CD8-positive, alpha-beta memory T cell (primary cell): ENCODE data around the gene VPS4A. TPM values are rescaled to one million over a fixed set of nuclear protein-coding genes. Genes with fewer than 3 reads are reported as not detected.

Experiments
- CTCF ChIA-PET: fragments of 350-600 bp; sonication (Branson Sonifier 250); formaldehyde crosslinking; loops from one replicate; lab custom pipeline; 2021; ENCODE audit warnings: antibody characterized with exemption; lab: Charles Lee
- POLR2A ChIA-PET: fragments of 350-600 bp; sonication (Branson Sonifier 250); formaldehyde crosslinking; loops from one replicate; lab custom pipeline; 2021; ENCODE audit warnings: antibody characterized with exemption; lab: Charles Lee
- DNase-seq, 5 donors: peaks; one replicate each; pipeline versions ENCODE4 v3.0.0 to v3.0.0-alpha.2; 2020 to 2022; ENCODE audit warnings: mixed read lengths in 1 of 5
- H3K27ac ChIP-seq: one replicate; pipeline ENCODE4 v1.7.0; 2013; ENCODE audit warnings: low read depth, mild to moderate bottlenecking, low read length, moderate library complexity
- H3K27me3 ChIP-seq: 2 replicates; pipeline ENCODE4 v1.7.0; 2013; ENCODE audit warnings: low read length, mild to moderate bottlenecking; ENCODE audit not compliant: insufficient read depth, poor library complexity, severe bottlenecking
- H3K36me3 ChIP-seq: 2 replicates; pipeline ENCODE4 v1.7.0; 2013; ENCODE audit warnings: mild to moderate bottlenecking, low read length, moderate library complexity; ENCODE audit not compliant: insufficient read depth
- H3K4me1 ChIP-seq: 2 replicates; pipeline ENCODE4 v1.7.0; 2013; ENCODE audit warnings: mild to moderate bottlenecking, low read length, moderate library complexity; ENCODE audit not compliant: insufficient read depth
- H3K4me3 ChIP-seq: 2 replicates; pipeline ENCODE4 v1.7.0; 2013; ENCODE audit warnings: mild to moderate bottlenecking, low read length
- H3K9me3 ChIP-seq: 2 replicates; pipeline ENCODE4 v1.7.0; 2013; ENCODE audit warnings: mild to moderate bottlenecking, low read length
- H3K27ac Mint-ChIP-seq, 8 donors: one replicate each; pipeline ENCODE4 v1.8.0; 2020 to 2021; ENCODE audit warnings: mixed read lengths in 8 of 8, mild to moderate bottlenecking in 6 of 8, inconsistent platforms in 3 of 8, moderate library complexity in 3 of 8
- H3K27me3 Mint-ChIP-seq, 2 donors: one replicate each; pipeline ENCODE4 v1.8.0; 2020 to 2021; ENCODE audit warnings: mixed read lengths in 2 of 2, mild to moderate bottlenecking in 1 of 2, moderate library complexity in 1 of 2
- H3K36me3 Mint-ChIP-seq, 3 donors: one replicate each; pipeline ENCODE4 v1.8.0; 2020 to 2021; ENCODE audit warnings: mixed read lengths in 3 of 3, inconsistent platforms in 1 of 3, mild to moderate bottlenecking in 1 of 3
- H3K4me1 Mint-ChIP-seq, 3 donors: one replicate each; pipeline ENCODE4 v1.8.0; 2020 to 2021; ENCODE audit warnings: mixed read lengths in 3 of 3, inconsistent platforms in 1 of 3, mild to moderate bottlenecking in 1 of 3
- H3K4me3 Mint-ChIP-seq, 7 donors: one replicate each; pipeline ENCODE4 v1.8.0; 2020 to 2021; ENCODE audit warnings: mixed read lengths in 7 of 7, mild to moderate bottlenecking in 6 of 7, moderate library complexity in 4 of 7, inconsistent platforms in 2 of 7
- H3K9me3 Mint-ChIP-seq, 5 donors: one replicate each; pipeline ENCODE4 v1.8.0; 2020 to 2022; ENCODE audit warnings: mixed read lengths in 5 of 5, mild to moderate bottlenecking in 3 of 5, moderate library complexity in 2 of 5, inconsistent platforms in 1 of 5
- polyA plus RNA-seq: library from polyadenylated mRNA; unstranded; fragments of 300-500 nt; fragmentation: Illumina TruSeq; gene quantifications from one replicate; pipeline ENCODE4 v1.2.3, GENCODE V29; 2021
- total RNA-seq, 2 experiments: library from RNA; stranded (reverse); gene quantifications; one replicate each; pipeline ENCODE4 v1.2.3, GENCODE V29; 2021

Gene VPS4A
- total and polyA plus RNA-seq, 3 experiments from 2014 or later = 35.7 to 48.1 (median 35.9) TPM

DNA sequence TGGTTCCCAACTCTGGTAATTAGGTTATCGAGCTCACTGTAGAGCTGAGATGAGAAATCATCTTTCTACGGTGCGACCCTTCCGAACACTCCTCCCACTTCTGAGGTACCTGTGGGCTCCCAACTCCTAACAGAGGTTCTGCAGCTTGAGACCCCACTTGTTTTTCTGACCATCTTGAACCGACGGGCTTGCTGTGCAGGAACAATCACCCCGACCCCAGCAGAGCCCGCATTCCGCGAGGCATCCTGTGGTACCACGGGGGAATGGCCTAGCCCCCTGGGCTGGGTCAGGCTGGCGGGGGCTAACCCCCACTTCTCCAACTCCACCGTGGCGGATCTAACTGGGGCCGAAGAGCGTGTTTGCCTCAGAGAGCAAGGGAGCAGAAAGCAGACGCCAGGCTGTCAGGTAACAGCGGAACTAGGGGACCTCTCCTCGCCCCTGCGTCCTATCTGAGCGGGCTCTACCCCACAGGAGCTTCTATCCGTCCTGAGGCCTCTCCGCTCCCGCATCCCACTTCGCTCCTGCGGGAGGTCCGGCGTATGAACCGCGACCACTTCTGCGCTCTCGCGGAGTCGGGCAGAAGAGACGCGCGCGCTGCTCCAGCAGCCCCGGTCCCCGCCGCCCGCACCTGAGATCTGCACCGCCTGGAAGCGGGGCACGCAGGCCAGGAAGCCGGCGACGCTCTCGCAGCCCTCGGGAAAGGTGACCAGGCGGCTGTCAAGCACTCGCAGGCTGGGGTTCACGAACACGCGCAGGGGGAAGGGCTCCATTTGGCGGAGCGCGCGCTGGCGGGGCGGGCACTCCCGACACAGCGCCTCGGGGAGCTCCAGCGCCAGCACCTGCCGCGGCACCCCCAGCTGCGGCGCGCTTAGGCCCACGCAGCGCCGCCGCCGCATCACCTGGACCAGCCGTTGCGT is 18.5 kb downstream of the VPS4A start:
- Mint-ChIP-seq H3K27me3 (no peaks in the 10 kb centered on the region), H3K36me3 (peaks cover 0 to 61% (median 5%) of the 10 kb centered on the region in 3 donors), H3K4me1 (peaks cover 41 to 72% (median 46%) of the 10 kb centered on the region in 3 donors), H3K9me3 (no peaks in the 10 kb centered on the region), H3K27ac (peak overlapping the region in 7 of 8 donors; percentile 26 to 90 (median 69)), H3K4me3 (peak overlapping the region; percentile 75 to 85 (median 77))
- Histone ChIP-seq H3K9me3 (no peaks in the 10 kb centered on the region), H3K4me3 (peak overlapping the region; percentile 76), H3K36me3 (peaks cover 13% of the 10 kb centered on the region), H3K27ac (peak overlapping the region; percentile 76), H3K27me3 (no peaks in the 10 kb centered on the region), H3K4me1 (peaks cover 50% of the 10 kb centered on the region)
- ChIA-PET CTCF (interaction anchor here (1.2 to 4.2 kb wide), 6 partner anchors 10 to 25 kb away, joined by 3 to 32 read pairs (median 5); partner anchors contain the start of genes COG8 and NIP7), POLR2A (interaction anchor here (0.6 to 3.1 kb wide), 4 partner anchors 10 to 146 kb away, joined by 3 to 20 read pairs (median 8); partner anchors contain the start of genes COG8 and NIP7)
- DNase-seq = peak in 2 of 5 donors; percentile 47 to 62

GRCh38 chr16:69330286-69331109 is 19.3 kb downstream of the VPS4A start, which contains the start of gene PDF:
PDF (minus strand) TSS chr16:69330588; CDS start chr16:69330570, 18 bp downstream.
- Histone ChIP-seq H3K9me3 (no peaks in the 10 kb centered on the region), H3K4me3 (peak within 1 kb of the TSS; percentile 76), H3K4me1 (peaks cover 50% of the 10 kb centered on the region), H3K27me3 (no peaks in the 10 kb centered on the region), H3K27ac (peak within 1 kb of the TSS; percentile 76), H3K36me3 (peaks cover 13% of the 10 kb centered on the region)
- ChIA-PET POLR2A (interaction anchor here (1.9 to 3.1 kb wide), 3 partner anchors 9 to 54 kb away, joined by 5 to 20 read pairs (median 12); partner anchors contain the start of genes COG8 and NIP7), CTCF (interaction anchor here (1.2 to 4.2 kb wide), 6 partner anchors 9 to 26 kb away, joined by 3 to 32 read pairs (median 5); partner anchors contain the start of genes COG8 and NIP7)
- Mint-ChIP-seq H3K4me3 (peak within 1 kb of the TSS; percentile 79 to 87 (median 81)), H3K27ac (peak within 1 kb of the TSS; percentile 74 to 88 (median 80)), H3K27me3 (no peaks in the 10 kb centered on the region), H3K36me3 (peaks cover 0 to 61% (median 7%) of the 10 kb centered on the region in 3 donors), H3K9me3 (no peaks in the 10 kb centered on the region), H3K4me1 (peaks cover 38 to 73% (median 46%) of the 10 kb centered on the region in 3 donors)
- peak; percentile 77 to 88 (median 83) for DNase-seq

GRCh38 chr16:69334696-69335095 is 23.5 kb downstream of the VPS4A start:
- Mint-ChIP-seq H3K4me3 (peak overlapping the region in 1 of 7 donors; percentile 76), H3K9me3 (no peaks in the 10 kb centered on the region), H3K27me3 (no peaks in the 10 kb centered on the region), H3K27ac (no peak overlapping the region), H3K36me3 (peaks cover 0 to 52% (median 11%) of the 10 kb centered on the region in 3 donors), H3K4me1 (peaks cover 37 to 67% (median 49%) of the 10 kb centered on the region in 3 donors)
- Histone ChIP-seq H3K4me1 (peaks cover 31% of the 10 kb centered on the region), H3K9me3 (no peaks in the 10 kb centered on the region), H3K27ac (no peak overlapping the region), H3K36me3 (peaks cover 17% of the 10 kb centered on the region), H3K4me3 (no peak overlapping the region), H3K27me3 (no peaks in the 10 kb centered on the region)
- CTCF ChIA-PET = interaction anchor here (0.9 kb wide), 1 partner anchor 9 kb away, joined by 3 read pairs; no protein-coding TSS in a partner anchor
- POLR2A ChIA-PET = no interaction called here
- no peak for DNase-seq

DNA sequence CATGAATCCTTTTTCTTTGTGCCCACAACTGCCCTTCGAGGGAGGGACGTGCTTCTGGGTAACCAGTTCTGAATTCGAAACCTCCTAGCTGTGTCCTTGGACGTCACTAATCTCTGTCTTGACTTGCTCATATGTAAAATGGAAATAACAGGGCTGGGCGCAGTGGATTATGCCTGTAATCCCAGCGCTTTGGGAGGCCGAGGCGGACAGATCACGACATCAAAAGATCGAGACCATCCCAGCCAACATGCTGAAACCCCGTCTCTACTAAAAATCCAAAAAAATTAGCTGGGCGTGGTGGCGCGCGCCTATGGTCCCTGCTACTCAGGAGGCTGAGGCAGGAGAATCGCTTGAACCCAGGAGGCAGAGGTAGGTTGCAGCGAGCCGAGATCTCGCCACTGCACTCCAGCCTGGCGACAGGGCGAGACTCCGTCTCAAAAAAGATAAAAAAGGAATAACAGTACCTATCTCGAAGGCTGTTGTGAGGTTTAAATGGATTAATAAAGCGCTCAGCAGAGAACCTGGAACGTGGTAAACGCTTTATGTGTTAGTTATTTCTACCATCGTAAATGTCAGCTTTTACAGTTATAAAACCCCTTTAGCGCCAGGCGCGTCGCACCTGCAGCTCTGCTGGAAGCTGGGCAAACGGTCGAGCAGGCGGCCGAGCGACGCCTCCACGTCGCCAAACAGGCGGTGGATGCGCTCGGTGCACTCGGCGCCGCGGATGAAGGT is 27.6 kb downstream of the VPS4A start:
- Mint-ChIP-seq H3K27me3 (no peaks in the 10 kb centered on the region), H3K4me1 (peaks cover 49 to 69% (median 68%) of the 10 kb centered on the region in 3 donors)

DNA sequence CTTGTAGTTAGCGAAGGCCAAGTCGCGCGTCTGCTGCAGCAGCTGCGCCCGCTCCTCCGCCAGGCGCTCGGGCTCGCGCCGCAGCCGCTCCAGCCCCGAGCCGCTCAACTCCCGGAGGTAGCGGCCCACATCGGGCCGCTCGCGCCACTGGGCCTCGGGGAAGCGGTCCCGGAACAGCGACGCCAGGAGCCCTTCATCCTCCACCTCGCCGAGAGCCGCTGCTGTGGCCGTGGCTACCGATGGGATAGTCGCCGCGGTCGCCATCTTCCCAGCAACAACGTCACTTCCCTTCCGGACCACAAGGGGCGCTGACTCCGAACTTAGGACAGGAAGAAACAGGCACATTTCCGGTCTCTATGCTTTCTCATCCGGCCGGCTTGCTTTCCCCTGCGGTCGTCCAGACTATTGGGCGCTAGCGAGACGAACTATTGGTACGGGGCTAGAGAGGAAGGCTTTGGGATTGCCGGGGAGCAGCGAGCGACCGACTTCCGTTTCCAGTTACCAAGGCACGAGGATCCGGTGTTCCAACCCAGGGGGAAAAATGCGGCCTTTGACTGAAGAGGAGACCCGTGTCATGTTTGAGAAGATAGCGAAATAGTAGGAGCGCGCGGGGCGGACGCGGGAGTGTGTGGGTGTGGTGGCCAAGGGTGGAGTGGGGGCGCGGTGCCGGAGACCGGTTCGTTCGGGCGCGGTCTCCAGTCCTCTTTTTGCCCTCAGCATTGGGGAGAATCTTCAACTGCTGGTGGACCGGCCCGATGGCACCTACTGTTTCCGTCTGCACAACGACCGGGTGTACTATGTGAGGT is 28.3 kb downstream of the VPS4A start, which contains the start of the genes COG8 and NIP7:
Gene COG8, minus strand, starts transcription at position 276 of the 806 bp plus-strand sequence. Its CDS starts 12 bp downstream, at position 264.
Gene NIP7, plus strand, starts transcription at position 484 of the 806 bp plus-strand sequence. Its CDS starts 58 bp downstream, at position 542.
- H3K4me3 ChIP-seq = peak within 1 kb of the TSS; percentile 86
- peaks cover 43 to 63% (median 60%) of the 10 kb centered on the region in 3 donors for H3K4me1 Mint-ChIP-seq
- POLR2A ChIA-PET = interaction anchor here (0.5 to 2.8 kb wide), 8 partner anchors 10 to 395 kb away, joined by 3 to 20 read pairs (median 3); partner anchors contain the start of gene PDF
- H3K4me1 ChIP-seq = peaks cover 32% of the 10 kb centered on the region
- H3K27me3 ChIP-seq = no peaks in the 10 kb centered on the region
- H3K27me3 Mint-ChIP-seq = no peaks in the 10 kb centered on the region
- CTCF ChIA-PET = interaction anchor here (0.9 to 3.2 kb wide), 9 partner anchors 10 to 46 kb away, joined by 3 to 32 read pairs (median 3); partner anchors contain the start of genes PDF and TERF2
- H3K27ac ChIP-seq = peak within 1 kb of the TSS; percentile 70
- H3K9me3 ChIP-seq = no peaks in the 10 kb centered on the region
- H3K36me3 ChIP-seq = peaks cover 22% of the 10 kb centered on the region
- peak; percentile 84 to 92 (median 89) for DNase-seq
- H3K36me3 Mint-ChIP-seq = peaks cover 0 to 66% (median 8%) of the 10 kb centered on the region in 3 donors
- peak within 1 kb of the TSS; percentile 98 to 100 (median 99) for H3K4me3 Mint-ChIP-seq
- no peaks in the 10 kb centered on the region for H3K9me3 Mint-ChIP-seq
- peak within 1 kb of the TSS; percentile 88 to 100 (median 98) for H3K27ac Mint-ChIP-seq

More for the DNA sequence above, 27.6 kb downstream of the VPS4A start:
- H3K27ac ChIP-seq = peak overlapping the region; percentile 70
- H3K27ac Mint-ChIP-seq = peak overlapping the region; percentile 85 to 100 (median 90)
- H3K36me3 Mint-ChIP-seq = peaks cover 0 to 69% (median 11%) of the 10 kb centered on the region in 3 donors
- ChIA-PET CTCF (interaction anchor here (0.9 to 3.2 kb wide), 6 partner anchors 9 to 47 kb away, joined by 3 to 32 read pairs (median 6); partner anchors contain the start of genes PDF and TERF2), POLR2A (interaction anchor here (0.5 to 2.8 kb wide), 4 partner anchors 9 to 395 kb away, joined by 3 to 20 read pairs (median 5); partner anchors contain the start of gene PDF)
- no peaks in the 10 kb centered on the region for H3K9me3 ChIP-seq
- peak overlapping the region; percentile 86 for H3K4me3 ChIP-seq
- peaks cover 28% of the 10 kb centered on the region for H3K36me3 ChIP-seq
- no peak for DNase-seq
- no peaks in the 10 kb centered on the region for H3K9me3 Mint-ChIP-seq
- H3K4me1 ChIP-seq = peaks cover 33% of the 10 kb centered on the region
- H3K4me3 Mint-ChIP-seq = peak overlapping the region; percentile 98 to 100 (median 99)
- no peaks in the 10 kb centered on the region for H3K27me3 ChIP-seq

GRCh38 chr16:69340095-69340644 is 29.0 kb downstream of the VPS4A start:
- Histone ChIP-seq H3K27me3 (no peaks in the 10 kb centered on the region), H3K27ac (peak overlapping the region; percentile 70), H3K4me1 (peaks cover 32% of the 10 kb centered on the region), H3K36me3 (peaks cover 21% of the 10 kb centered on the region), H3K4me3 (peak overlapping the region; percentile 86), H3K9me3 (no peaks in the 10 kb centered on the region)
- Mint-ChIP-seq H3K27me3 (no peaks in the 10 kb centered on the region), H3K4me1 (peaks cover 45 to 62% (median 59%) of the 10 kb centered on the region in 3 donors), H3K27ac (peak overlapping the region; percentile 88 to 100 (median 98)), H3K9me3 (no peaks in the 10 kb centered on the region), H3K4me3 (peak overlapping the region; percentile 98 to 100 (median 99)), H3K36me3 (peaks cover 0 to 59% (median 5%) of the 10 kb centered on the region in 3 donors)
- CTCF ChIA-PET = interaction anchor here (0.9 to 3.2 kb wide), 4 partner anchors 11 to 39 kb away, joined by 3 to 32 read pairs (median 4); partner anchors contain the start of gene PDF
- POLR2A ChIA-PET = interaction anchor here (0.6 to 2.8 kb wide), 6 partner anchors 10 to 227 kb away, joined by 3 to 20 read pairs (median 3); partner anchors contain the start of gene PDF
- DNase-seq = peak in 1 of 5 donors; percentile 8
